BE2C (cell line): ENCODE data around the gene TTC31.

Experiments used
- DNase-seq: peaks from one replicate; pipeline ENCODE4 v3.0.0-alpha.2; 2020
- H3K27me3 ChIP-seq: fragments of 250-450 bp; sonication (Bioruptor Pico); 2 replicates; pipeline ENCODE4 v1.5.1; 2020; ENCODE audit warnings: mild to moderate bottlenecking
- H3K36me3 ChIP-seq: fragments of 250-450 bp; sonication (Bioruptor Pico); 2 replicates; pipeline ENCODE4 v1.5.1; 2020; ENCODE audit warnings: mild to moderate bottlenecking
- H3K4me1 ChIP-seq: fragments of 250-450 bp; sonication (Bioruptor Pico); 2 replicates; pipeline ENCODE4 v1.5.1; 2020
- H3K4me3 ChIP-seq: 2 replicates; pipeline ENCODE4 v1.5.1; 2011; ENCODE audit warnings: low read depth, low read length
- H3K9me3 ChIP-seq: fragments of 250-450 bp; sonication (Bioruptor Pico); 2 replicates; pipeline ENCODE4 v1.5.1; 2020
- CTCF ChIP-seq: IDR thresholded peaks from 2 replicates; pipeline ENCODE4 v1.5.1; 2012; ENCODE audit warnings: mild to moderate bottlenecking, low read depth, low read length

Gene TTC31

GRCh38 chr2:74499267-74499939 lies 16.5 kb downstream of the TTC31 start, which contains the start of gene LBX2:
Gene LBX2, minus strand, starts transcription at chr2:74499603. Its CDS starts 66 bp downstream, at chr2:74499537.
- no peaks in the 10 kb centered on the region for H3K27me3 ChIP-seq
- H3K4me3 ChIP-seq: peak within 1 kb of the TSS; percentile 61
- no peak for TF ChIP-seq CTCF
- no peak for DNase-seq
- no peaks in the 10 kb centered on the region for H3K9me3 ChIP-seq
- H3K4me1 ChIP-seq: peaks cover 5% of the 10 kb centered on the region; the same call in 1 of the 2 replicates
- H3K36me3 ChIP-seq: peaks cover 4% of the 10 kb centered on the region

GRCh38 chr2:74499940-74500577 lies 17.2 kb downstream of the TTC31 start:
- peaks cover 5% of the 10 kb centered on the region; the same call in 1 of the 2 replicates for H3K4me1 ChIP-seq
- DNase-seq: no peak
- no peak for TF ChIP-seq CTCF
- H3K4me3 ChIP-seq: peak overlapping the region; percentile 61
- no peaks in the 10 kb centered on the region for H3K27me3 ChIP-seq
- no peaks in the 10 kb centered on the region for H3K9me3 ChIP-seq
- peaks cover 9% of the 10 kb centered on the region for H3K36me3 ChIP-seq

GRCh38 chr2:74500578-74500946 lies 17.7 kb downstream of the TTC31 start:
- DNase-seq: no peak
- peaks cover 14% of the 10 kb centered on the region for H3K36me3 ChIP-seq
- H3K4me1 ChIP-seq: peaks cover 5% of the 10 kb centered on the region; the same call in 1 of the 2 replicates
- no peaks in the 10 kb centered on the region for H3K27me3 ChIP-seq
- H3K4me3 ChIP-seq: no peak overlapping the region
- no peaks in the 10 kb centered on the region for H3K9me3 ChIP-seq
- no peak for TF ChIP-seq CTCF

- no peak for TF ChIP-seq CTCF
- peaks cover 24% of the 10 kb centered on the region for H3K36me3 ChIP-seq
- H3K9me3 ChIP-seq: no peaks in the 10 kb centered on the region
- H3K4me1 ChIP-seq: peaks cover 5% of the 10 kb centered on the region; the same call in 1 of the 2 replicates
- H3K4me3 ChIP-seq: no peak overlapping the region
- H3K27me3 ChIP-seq: no peaks in the 10 kb centered on the region
- no peak for DNase-seq
These were observed 18.6 kb downstream of the TTC31 start for GRCh38 chr2:74501335-74502071.

GRCh38 chr2:74502147-74502719 lies 19.4 kb downstream of the TTC31 start:
- H3K27me3 ChIP-seq: no peaks in the 10 kb centered on the region
- H3K4me3 ChIP-seq: no peak overlapping the region
- H3K4me1 ChIP-seq: peaks cover 5% of the 10 kb centered on the region; the same call in 1 of the 2 replicates
- H3K9me3 ChIP-seq: no peaks in the 10 kb centered on the region
- H3K36me3 ChIP-seq: peaks cover 26% of the 10 kb centered on the region
- no peak for TF ChIP-seq CTCF
- no peak for DNase-seq
